ENCODE measurements around the gene SSTR4.

Gene SSTR4

GRCh38 chr20:23000232-23000947, 34.7 kb upstream of the SSTR4 start:
- DNase-seq (ENCODE audit: low read depth): no peak
- no peak overlapping the region for H3K4me3 ChIP-seq (ENCODE audit: low read depth, low read length)
- TF ChIP-seq, protein P1, sequence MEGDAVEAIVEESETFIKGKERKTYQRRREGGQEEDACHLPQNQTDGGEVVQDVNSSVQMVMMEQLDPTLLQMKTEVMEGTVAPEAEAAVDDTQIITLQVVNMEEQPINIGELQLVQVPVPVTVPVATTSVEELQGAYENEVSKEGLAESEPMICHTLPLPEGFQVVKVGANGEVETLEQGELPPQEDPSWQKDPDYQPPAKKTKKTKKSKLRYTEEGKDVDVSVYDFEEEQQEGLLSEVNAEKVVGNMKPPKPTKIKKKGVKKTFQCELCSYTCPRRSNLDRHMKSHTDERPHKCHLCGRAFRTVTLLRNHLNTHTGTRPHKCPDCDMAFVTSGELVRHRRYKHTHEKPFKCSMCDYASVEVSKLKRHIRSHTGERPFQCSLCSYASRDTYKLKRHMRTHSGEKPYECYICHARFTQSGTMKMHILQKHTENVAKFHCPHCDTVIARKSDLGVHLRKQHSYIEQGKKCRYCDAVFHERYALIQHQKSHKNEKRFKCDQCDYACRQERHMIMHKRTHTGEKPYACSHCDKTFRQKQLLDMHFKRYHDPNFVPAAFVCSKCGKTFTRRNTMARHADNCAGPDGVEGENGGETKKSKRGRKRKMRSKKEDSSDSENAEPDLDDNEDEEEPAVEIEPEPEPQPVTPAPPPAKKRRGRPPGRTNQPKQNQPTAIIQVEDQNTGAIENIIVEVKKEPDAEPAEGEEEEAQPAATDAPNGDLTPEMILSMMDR (IDR thresholded peaks at IDR 0.05; ENCODE audit: insufficient read depth, low read depth, low read length, missing control alignments): no peak

DNA sequence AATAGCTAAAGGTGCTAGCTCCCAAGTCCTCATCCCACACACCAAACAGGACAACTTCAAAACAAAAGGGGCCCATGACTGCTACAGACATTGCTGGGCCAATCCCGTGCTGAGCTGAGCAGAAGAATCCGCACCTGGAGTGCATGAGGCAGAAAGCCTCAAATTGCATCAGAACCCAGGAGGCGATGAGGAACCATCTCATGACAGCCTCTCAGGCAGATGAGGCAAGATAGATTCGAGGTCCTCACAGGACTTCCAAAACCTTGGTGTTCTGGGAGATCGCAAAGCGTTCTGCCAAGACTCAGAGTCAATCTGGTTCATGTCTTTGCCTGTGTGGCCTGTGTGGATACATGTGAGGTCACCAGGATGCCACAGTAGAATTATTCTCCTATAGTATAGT, 32.8 kb upstream of the SSTR4 start:
- DNase-seq (ENCODE audit: low read depth): no peak
- no peak overlapping the region for H3K4me3 ChIP-seq (ENCODE audit: low read depth, low read length)
- TF ChIP-seq, protein P1 (IDR thresholded peaks at IDR 0.05; ENCODE audit: insufficient read depth, low read depth, low read length, missing control alignments): no peak

- no peak overlapping the region for H3K4me3 ChIP-seq (ENCODE audit: low read depth, low read length)
- no peak for DNase-seq (ENCODE audit: low read depth)
- TF ChIP-seq, protein P1 (IDR thresholded peaks at IDR 0.05; ENCODE audit: insufficient read depth, low read depth, low read length, missing control alignments): no peak
These were observed 32.0 kb upstream of the SSTR4 start for GRCh38 chr20:23003077-23003635.

DNA sequence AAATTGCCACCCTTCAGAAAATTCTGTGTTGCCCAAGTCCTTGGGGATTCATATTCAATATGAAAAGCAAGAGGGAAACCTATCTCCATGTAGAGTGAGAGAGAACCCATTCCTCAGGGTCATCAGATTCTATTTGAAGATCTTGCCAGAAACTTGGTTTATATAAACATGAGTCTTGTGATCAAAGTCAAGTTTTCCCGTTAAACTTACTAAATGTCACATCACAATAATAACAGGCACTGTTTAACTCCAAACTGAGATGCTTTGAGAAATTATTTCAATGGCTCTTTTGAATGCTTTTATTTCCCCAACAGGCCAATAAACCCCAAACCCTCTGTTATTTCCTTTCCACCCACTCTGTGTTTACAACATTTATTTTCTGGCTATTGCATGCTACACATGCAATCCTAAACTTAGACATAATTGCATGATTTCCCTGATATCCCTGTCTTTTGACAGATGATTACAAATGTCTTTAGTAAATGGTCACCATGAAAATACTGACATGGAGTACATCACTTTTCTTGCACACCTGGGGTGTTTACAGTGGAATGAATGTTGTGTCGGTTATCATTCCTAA, 31.1 kb upstream of the SSTR4 start:
- TF ChIP-seq, protein P1 (IDR thresholded peaks at IDR 0.05; ENCODE audit: insufficient read depth, low read depth, low read length, missing control alignments): no peak

GRCh38 chr20:23005776-23006175, 29.3 kb upstream of the SSTR4 start:
- no peak overlapping the region for H3K4me3 ChIP-seq (ENCODE audit: low read depth, low read length)
- TF ChIP-seq, protein P1 (IDR thresholded peaks at IDR 0.05; ENCODE audit: insufficient read depth, low read depth, low read length, missing control alignments): no peak
- no peak for DNase-seq (ENCODE audit: low read depth)

More for the DNA sequence above, 31.1 kb upstream of the SSTR4 start:
- DNase-seq (ENCODE audit: low read depth): no peak
- H3K4me3 ChIP-seq (ENCODE audit: low read depth, low read length): no peak overlapping the region

DNA sequence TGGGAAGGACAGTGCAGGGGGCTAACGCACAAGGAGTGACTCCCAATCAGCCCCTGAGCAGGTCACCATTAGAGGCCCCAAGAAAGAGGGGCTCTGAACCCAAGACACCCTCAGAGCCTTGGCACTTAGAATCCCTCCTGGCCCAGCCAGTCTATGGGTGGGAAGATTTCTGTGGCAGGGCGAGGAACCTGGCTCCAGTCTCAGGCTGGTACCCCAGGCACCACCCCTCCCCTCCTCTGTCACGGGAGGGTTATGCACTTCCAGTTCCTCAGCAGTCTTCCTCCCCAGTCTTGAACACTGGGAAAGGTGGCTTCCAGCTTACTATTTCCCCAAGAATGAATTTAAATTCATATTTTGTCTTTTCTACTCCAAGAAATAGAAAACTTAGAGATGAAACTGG, 27.6 kb upstream of the SSTR4 start:
- H3K4me3 ChIP-seq (ENCODE audit: low read depth, low read length): no peak overlapping the region
- TF ChIP-seq, protein P1 (IDR thresholded peaks at IDR 0.05; ENCODE audit: insufficient read depth, low read depth, low read length, missing control alignments): no peak
- no peak for DNase-seq (ENCODE audit: low read depth)
